NCI-H82 (cell line): ENCODE results near the gene FAF1.

Experiments
- DNase-seq: peaks from one replicate; lab custom pipeline; 2025; lab: John Stamatoyannopoulos, UW

FAF1 gene

DNA sequence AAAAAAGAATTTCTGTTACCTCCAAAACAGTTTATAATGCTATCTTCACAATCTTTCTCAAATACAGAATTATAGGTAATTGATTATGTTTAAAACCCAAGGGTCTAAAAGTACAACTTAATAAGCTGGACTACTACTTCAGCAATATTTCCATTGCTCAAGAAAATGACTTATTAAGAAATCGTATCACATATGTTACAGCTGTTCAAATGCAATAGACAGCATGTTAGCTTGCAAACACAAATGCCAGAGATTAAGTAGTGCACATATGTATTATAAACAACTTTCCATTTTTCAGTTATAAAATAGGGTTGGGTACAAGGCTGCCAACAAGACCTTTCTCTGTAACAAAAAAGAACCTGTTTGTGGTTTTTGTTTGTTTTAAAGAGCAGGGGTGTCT, 325.8 kb downstream of the FAF1 start:
- no peak for DNase-seq

DNA sequence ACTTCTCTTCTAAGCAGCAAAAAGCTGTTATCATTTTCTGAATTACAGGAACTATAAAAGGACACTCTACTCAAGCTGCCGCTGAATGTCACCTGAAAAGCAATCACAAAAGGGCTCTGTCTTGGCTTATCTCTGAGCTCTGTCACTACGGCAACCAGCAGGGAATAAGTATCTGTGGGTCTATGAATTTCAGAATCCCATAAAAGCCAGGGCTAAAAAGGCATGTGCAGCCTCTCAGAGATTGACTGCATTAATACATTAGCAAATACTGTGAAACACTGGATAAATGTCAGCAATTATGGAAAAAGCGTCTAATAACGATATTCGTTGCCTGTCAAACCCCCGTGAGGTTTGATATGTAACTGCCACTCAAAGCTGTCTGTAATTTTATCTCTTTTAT, 326.6 kb downstream of the FAF1 start:
- peak; percentile 30 for DNase-seq

DNA sequence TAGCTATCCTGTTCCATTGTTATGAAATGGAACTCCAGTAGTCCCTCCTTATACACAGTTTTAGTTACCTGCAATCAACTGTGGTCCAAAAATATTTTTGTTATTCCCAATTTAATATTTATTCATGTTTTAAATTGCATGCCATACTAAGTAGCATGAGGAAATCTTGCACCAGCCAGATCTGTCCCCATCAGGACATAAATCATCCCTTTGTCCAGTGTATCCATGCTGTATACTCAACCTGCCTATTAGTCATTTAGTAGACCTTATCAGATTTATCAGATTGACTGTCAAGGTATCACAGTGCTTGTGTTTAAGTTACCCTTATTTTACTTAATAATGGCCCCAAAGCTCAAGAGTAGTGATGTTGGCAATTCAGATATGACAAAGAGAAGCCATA, 328.9 kb downstream of the FAF1 start:
- DNase-seq, result no peak

DNA sequence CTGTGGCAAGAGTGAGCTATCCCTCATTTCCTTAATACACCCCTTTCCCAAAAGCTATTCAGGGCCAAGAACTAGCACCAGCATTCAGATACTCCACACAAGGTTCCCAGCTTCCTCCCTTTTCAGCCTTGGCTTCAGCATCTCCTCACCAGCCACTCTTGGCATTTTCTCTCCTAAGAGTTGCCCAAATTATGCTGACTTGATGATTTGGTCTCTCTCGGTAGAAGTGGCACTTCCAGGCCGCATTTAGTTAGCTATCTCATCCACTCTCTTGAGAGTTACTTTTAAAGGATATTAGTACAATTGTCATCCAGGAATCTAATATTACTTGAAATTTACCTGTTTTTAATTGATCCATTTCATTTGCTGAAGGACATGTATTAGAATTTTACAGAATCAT, 337.8 kb downstream of the FAF1 start:
- DNase-seq, result no peak

DNA sequence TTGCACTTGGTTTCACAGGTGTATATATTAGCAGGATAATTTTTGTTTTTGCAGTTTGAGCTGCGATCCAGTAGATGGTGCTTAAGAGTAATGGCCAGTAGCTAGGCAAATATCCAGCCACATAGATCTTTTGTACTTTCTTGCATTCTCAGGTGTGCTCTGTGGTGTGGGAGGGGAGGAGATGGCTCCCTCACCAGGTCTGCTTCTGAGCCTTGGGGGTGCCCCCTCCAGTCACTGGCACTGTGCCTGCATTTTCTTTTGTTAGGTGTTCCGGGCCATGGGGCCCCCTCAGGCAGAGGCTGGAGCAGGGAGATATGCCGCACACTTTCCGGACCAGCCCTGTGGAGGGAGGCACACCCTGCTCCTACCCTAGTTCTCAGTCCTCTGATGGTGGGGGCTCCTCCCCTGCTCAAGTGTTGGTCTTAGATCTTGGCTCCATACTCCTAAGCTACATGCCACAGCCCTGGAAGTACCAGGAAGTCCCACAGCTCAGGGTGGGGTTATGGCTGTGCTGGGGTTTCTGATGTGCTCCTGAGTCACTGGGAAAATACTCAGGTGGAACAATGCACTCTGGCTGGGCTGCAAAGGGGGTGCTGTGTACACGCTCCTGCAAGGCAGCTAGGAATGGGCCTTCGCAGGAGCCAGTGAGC, 339.3 kb downstream of the FAF1 start:
- peak; percentile 10 for DNase-seq

DNA sequence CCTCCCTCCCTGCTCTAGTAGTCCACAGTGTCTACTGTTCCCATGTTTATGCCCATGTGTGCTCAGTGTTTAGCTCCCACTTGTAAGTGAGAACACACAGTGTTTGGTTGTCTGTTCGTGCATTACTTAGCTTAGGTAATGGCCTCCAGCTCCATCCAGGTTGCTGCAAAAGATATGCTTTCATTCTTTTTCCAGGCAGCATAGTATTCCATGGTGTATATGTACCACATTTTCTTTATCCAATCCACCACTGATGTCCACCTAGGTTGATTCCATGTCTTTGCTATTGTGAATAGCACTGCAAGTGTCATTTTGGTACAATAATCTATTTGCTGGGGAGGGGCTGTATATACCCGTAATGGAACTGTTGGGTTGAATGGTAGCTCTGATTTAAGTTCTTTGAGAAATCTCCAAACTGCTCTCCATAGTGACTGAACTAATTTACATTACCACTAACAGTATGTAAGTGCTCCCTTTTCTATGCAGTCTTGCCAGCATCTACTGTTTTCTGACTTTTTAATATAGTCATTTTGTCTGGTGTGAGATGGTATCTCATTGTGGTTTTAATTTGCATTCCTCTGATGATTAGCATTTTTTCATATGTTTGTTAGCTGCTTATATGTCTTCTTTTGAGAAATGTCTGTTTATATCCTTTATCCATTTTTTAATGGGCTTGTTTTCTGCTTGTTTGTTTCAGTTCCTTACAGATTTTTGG, 344.9 kb downstream of the FAF1 start:
- no peak for DNase-seq

DNA sequence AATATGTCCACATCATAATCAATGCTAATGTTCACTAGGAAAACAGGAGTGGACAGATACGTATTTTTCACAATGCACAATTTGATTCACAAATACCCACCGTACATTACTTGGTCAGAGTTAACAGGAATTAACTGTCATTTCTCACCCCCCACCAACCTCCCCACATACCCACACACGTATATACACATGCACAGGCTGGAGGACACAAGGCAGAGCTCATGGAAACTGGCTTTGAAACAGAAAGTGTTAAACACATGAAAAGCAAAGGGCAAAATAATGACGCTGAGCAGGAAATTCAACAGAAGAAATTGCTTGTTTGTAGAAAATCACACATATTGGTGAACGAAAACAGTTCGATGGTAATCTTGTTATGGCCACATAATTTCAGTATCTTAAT, 348.4 kb downstream of the FAF1 start:
- no peak for DNase-seq

DNA sequence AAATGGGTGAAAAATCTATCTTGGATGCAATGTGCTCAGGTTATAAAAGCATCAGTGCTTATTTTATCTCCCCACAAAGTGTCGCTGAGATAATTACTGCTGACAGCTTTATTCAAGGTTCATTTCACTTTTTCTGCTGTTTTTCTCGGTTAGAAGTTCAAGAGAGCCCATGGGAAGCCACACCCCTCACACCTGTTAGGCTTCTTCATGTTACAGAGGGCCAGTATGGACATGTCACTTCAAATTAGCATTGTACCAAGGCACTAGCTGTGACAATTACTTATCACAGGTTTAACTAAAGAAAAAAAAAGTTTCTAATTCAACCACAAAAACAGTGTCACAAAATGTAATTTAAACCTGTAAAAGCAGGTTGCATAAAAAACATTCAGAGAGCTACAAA, 349.5 kb downstream of the FAF1 start:
- DNase-seq, result no peak

DNA sequence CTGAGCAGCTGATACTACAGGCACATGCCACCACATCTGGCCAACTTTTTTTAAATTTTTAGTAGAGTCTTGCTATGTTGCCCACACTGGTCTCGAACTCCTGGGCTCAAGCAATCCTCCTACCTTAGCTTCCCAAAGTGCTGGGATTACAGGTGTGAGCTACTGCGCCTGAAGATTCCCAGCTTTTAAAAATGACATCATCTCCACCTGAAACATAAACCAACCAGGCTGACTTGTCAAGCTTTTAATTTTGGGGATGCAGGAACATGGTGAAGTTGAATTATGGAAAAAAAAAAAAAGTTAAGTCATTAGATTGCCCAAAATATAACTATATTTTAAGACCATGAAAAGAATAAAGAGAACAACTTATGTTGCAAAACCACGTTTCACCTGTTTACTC, 350.6 kb downstream of the FAF1 start:
- no peak for DNase-seq

DNA sequence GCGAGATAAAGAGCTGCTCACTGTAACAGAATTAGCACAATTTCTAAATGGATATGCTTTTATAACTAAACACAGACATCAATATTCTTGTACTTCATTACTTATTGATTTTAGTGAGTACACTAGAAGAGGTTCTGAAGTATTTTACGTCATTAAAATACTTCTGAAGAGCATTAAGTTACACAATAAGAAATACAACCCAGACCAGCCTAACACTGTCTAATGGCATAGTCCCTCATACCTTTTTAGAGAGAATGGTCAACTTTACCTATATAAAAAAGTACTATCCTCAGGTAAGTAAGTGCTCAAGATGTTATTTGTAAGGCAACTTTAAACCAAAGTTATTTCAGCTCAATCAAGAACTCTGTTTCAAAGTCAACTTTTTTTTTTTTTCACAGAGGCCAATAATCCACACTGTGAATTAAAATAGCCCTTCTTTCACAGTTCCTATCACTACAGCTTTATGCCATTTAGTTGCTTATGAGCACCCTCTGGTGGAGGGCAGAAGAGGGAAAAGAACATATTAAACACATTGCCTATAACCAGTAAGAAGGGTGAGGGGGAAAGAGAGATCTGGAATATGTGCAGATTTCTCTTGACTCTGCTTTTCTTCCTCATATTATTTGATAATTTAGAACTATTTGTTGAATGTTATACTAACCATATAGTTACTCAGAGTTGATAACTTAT, 354.7 kb downstream of the FAF1 start:
- DNase-seq, result peak; percentile 78

DNA sequence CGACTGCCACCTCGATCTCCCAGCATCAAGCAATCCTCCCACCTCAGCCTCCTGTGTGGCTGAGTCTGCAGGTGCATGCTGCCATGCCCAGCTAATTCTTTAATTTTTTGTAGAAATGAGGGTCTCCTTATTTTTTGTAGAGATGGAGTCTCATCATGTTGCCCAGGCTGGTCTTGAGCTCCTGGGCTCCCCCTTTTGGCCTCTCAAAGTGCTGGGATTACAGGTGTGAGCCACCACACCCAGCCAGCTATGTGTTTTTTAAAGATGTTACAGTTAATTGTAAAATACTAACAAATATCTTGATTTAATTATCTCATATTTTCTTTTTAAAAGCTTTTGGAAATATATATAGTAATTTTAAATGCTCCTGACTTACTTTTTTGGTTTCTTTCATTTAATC, 355.5 kb downstream of the FAF1 start:
- no peak for DNase-seq

DNA sequence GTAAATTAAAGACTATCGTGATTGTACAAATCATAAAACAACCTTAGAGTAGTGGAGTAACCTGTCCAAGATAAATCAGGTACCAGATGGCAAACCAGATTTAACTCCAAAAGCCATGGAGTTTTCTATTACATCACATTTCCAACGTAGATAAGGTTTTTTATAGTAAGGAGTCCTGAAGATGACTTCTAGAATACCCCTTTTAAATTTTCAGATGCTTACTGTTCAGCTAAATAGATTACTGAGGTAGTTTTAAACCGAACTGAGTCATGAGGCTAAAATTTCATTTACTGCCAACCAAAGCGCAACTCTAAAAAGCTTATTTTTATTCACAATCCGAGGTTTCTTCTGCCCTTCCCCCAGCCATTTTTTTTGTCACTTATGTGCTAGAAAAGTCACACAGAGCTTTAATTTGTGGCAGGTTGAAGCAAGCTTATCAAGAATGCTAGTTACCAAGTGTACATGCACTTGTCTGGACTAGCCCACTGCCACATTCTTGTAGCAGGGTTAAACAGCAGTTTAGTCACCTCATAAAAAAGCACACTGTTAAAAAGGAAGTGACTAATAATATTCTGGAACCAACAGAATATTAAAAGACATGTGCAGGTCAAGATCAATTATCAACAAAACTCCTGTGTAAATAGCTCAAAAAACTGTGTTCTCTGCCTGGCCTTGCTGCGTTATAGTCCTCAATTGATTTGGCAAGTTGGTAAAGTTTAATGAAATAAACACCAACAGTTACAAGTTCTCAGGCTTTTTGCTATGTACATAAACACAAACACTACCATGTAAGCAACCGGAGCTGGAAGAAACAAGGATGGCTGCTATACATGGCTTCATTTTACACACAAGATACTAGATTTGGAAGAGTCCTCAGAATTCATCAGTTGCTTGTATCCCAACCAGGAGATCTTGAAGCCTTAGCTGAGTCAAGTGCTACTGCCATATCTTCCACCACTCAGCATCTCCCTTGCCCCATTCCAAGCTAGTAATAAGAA, 356.5 kb downstream of the FAF1 start:
- no peak for DNase-seq

DNA sequence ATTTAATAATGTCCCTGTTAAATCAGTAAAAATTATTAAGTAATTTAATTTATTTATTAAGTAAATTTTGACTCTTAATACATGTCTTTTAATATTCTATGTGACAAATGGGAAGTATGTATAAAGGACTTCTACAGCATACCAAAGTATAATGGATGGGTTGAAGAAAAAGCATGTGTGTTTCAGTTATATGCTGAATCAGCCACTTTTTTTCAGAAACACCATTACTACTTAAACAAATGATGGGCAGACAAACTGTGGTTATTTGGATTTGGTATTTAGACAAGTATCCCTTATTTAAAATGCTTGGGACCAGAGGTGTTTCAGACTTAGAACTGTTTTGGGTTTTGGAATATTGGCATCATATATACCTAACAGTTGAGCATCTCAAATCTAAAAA, 360.5 kb downstream of the FAF1 start:
- DNase-seq, result no peak

DNA sequence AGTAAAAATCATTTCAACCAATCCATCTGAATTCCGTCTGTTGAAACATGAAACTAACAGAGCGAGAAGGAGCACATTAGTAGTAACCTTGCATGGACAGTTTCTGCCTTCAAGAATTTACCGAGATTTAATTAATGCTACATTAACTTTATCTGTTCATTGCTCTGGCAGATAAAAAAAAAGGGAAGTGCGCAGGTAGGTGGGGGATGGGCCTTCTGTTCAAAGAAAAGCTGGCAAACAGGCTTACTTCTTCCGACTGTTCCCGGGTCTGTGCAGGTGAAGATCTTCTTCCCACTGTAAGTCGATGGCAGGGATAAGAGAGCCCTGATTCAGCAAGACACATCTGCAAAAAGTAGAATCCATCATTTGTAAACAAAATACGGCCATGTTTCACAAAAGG, 364.2 kb downstream of the FAF1 start:
- DNase-seq, result no peak

DNA sequence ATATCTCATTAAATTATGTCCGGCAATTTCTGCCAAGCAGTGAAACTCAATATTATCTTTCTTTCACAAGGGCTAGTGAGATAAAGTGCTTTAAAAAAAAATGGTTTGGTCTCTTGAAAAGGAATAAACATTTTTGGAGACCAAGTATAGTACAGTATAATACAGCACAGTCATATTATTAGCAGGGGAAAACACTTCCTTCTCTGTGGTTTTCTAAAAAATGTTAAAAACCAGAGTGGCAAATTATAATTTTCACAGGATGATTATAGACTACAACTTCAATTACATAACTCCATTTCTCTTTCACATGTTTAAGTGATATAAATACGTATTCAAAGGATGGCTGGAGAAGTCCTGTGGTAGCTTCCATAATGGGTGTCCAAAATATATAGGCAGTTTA, 366.6 kb downstream of the FAF1 start:
- DNase-seq, result no peak

DNA sequence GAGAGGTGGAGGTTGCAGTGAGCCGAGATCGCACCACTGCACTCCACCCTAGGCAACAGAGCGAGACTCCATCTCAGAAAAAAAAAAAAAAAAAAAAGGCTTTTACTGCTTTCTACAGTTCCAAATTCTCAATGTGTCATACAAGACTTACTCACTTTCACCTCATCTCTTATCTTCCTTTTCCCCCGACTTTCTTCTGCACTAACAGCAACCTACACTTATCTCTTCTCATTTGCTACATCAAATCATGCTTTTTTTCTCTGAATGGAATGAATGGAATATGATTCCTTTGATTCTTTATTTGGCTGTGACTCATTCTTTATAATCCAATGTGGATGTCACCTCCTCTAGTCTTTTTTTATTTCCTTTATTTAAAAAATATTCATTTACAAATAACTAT, 368.5 kb downstream of the FAF1 start:
- DNase-seq, result no peak

DNA sequence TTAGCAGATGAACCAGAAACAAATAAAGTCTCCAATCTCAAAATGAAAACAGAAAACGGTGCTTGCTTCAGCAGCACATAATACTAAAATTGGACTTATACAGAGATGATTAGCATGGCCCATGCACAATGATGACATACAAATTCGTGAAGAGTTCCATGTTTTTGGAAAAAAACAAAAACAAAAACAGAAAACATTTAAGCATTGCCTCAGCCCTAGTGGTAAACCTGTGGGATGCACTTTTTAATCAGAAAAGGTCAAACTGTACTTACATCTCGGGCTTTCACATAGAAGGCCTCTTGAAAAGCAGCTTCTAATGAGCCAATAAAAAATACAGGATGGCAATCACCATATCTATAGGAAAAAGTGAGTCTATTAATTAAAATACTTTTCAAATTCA, 377.7 kb downstream of the FAF1 start:
- DNase-seq, result no peak

DNA sequence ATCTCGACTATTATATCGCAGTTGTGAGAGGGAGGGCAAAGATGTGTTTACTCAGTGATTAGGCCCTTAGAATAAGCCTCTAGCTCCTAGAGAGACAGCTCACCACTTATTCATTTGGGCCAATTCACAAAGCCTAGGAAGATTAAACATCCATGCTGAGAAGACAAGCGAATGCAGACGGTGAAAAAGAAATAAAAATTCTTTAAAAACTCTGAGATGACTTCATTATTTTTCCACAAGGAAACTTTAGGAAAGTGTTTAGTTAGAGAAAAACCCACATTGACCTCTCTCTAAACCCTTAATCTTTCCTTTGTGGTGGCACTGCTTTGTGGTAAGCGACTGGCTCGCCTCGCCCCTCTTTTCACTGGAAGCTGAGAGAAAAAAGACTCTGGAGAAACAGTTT, 390.0 kb downstream of the FAF1 start:
- peak; percentile 27 for DNase-seq

DNA sequence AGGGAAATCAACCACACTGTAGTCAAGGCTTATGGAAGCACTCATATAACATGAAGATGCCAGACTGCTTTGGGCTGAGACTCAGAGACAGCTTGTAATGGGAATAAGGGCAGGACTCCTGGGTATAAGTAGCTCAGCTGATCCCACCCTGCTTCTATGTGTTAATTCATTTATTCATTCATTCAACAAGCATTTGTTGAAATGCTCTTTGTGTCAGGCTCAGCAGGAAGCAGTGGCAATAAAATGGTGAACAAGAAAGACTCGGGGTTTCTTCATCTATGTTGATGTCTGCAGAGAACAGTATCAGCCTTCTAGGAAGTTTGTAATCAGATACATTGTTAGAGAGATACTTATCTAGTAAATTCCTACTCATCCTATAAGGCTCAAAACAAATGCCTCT, 391.3 kb downstream of the FAF1 start:
- peak; percentile 10 for DNase-seq

DNA sequence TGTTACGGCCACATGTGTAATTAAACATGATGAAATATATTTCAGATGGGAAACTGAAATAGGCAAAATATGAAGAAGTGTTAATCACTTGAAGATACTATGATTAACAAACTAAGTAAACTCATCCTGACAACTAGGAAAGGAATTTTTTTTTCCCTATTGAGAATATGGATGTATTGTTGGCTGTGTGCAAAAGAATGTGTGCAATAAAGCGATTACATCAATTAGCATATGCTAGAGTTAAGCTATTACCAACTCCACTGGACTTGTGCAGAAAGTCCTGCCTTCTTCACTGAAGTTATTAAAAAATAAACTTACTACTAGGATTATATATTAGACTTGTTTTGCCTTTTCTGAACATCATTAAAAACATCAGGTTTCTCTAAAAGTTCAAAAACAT, 393.7 kb downstream of the FAF1 start:
- DNase-seq, result no peak

DNA sequence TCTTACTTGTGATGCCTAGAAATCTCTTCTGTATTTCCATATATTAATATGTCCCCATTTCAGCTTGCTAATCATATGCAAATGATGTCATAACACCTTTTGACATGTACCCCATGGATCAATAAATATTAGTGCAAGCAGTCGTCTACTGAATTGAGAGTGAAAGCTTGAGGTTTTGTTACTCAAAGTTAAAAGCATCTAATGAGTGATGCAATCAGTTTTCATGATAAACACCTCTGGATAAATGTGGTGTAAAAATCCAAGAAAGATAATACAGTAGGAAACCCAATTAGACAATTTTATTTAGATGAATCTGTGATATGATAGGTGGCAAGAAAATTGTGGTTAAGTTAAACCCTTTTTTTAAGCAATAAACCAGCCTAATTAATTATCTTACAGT, 395.6 kb downstream of the FAF1 start:
- no peak for DNase-seq

DNA sequence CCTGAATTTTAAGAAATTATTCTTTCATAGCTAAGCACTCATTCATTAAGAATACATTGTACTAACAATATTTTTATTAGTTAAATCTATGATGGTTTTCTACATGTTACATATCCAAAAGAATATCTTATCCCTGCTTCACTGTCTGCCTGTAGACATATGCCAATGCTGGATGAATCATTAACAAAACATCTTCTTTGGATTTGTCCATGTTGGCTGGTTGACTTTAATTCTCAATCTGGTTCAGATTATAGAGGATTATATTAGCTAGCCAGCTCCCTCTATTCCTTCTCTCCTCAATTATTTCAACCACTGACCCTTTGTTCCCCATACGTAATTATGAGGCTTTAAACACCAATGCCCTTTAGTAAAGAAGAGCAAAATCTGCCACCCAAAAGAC, 398.0 kb downstream of the FAF1 start:
- peak; percentile 4 for DNase-seq
